ENCODE data around the gene HMGN3.

DNA sequence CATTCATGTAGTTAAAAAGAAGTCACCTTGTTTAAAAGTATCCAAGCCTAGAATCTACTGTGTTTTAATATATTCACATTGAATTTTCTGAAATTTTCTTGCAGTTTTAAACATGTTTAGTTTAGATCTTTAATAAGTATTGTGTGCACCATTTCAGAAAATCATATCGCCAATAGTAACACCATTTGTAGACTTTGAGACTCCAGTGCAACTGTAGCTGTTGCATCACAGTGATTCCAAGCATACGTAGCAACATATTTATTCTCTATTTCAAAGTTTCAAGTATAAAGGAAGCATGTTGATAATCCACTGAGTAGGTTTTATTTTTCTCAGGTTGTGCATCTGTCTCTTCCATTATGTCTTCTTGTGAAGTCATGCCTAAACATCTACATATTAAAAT, 46.4 kb downstream of the HMGN3 start:
- TF ChIP-seq EZH2 (IDR thresholded peaks at IDR 0.05; ENCODE audit: borderline replicate concordance, low read depth, low read length, severe bottlenecking) (no peak), POLR2AphosphoS5 (IDR thresholded peaks at IDR 0.05; ENCODE audit: insufficient read depth, low read depth, low read length) (no peak)
- TF ChIP-seq, protein P1, sequence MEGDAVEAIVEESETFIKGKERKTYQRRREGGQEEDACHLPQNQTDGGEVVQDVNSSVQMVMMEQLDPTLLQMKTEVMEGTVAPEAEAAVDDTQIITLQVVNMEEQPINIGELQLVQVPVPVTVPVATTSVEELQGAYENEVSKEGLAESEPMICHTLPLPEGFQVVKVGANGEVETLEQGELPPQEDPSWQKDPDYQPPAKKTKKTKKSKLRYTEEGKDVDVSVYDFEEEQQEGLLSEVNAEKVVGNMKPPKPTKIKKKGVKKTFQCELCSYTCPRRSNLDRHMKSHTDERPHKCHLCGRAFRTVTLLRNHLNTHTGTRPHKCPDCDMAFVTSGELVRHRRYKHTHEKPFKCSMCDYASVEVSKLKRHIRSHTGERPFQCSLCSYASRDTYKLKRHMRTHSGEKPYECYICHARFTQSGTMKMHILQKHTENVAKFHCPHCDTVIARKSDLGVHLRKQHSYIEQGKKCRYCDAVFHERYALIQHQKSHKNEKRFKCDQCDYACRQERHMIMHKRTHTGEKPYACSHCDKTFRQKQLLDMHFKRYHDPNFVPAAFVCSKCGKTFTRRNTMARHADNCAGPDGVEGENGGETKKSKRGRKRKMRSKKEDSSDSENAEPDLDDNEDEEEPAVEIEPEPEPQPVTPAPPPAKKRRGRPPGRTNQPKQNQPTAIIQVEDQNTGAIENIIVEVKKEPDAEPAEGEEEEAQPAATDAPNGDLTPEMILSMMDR (IDR thresholded peaks at IDR 0.05; ENCODE audit: extremely low read depth in 1 of 2, insufficient read depth in 1 of 2, low read depth in 1 of 2, low read length in 2 of 2): no peak
- TF ChIP-seq, protein P2, sequence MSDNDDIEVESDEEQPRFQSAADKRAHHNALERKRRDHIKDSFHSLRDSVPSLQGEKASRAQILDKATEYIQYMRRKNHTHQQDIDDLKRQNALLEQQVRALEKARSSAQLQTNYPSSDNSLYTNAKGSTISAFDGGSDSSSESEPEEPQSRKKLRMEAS (IDR thresholded peaks at IDR 0.05; ENCODE audit: insufficient read depth, insufficient read length): no peak
